SK-N-MC (cell line): Measurements from ENCODE around the gene USP31.

ENCODE experiments used
- EZH2 ChIP-seq: fragments of 200-600 bp; sonication (generic); IDR thresholded peaks from one replicate; pipeline ENCODE4 v1.6.1; 2017; ENCODE audit warnings: antibody characterized with exemption
- POLR2AphosphoS5 ChIP-seq: IDR thresholded peaks from 2 replicates; pipeline ENCODE4 v1.6.1; 2012; ENCODE audit warnings: mild to moderate bottlenecking, low read depth, low read length, borderline replicate concordance

DNA sequence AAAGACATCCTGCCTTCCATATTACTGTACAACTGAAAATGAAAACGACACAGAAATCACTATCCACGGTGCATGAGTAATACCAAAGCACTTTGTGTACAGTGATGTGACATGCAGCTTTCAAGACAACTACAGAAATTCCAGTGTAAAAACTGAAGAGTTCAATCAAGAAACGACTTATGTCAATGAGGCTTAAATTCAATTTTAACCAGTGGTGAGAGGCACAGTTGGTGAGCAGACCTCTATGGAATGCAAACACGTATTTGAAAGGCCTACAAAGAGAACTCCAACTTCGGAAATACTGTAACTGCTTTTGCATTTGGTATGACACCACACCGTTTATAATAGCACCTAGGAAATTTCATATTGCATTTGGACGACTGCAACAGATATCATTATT lies 87.6 kb downstream of the USP31 start:
- TF ChIP-seq POLR2AphosphoS5 (no peak), EZH2 (no peak)
